Endothelial cell of umbilical vein (primary cell): ENCODE data around the gene C17orf100. TPM values are rescaled to one million over a fixed set of nuclear protein-coding genes. Genes with fewer than 3 reads are reported as not detected.

Experiments used
- BruUV-seq: library from RNA; stranded (reverse); fragments of 400-500 nt; replicated peaks from 2 replicates; lab custom pipeline; 2021; lab: Mats Ljungman, UMichigan
- CTCF ChIA-PET: fragments of 300-600, 350-600 bp; sonication (Branson Sonifier 250); formaldehyde crosslinking; loops from one replicate; lab custom pipeline; 2021; ENCODE audit warnings: antibody characterized with exemption, inconsistent platforms; lab: Charles Lee
- POLR2A ChIA-PET: fragments of 300-600, 350-600 bp; sonication (Branson Sonifier 250); formaldehyde crosslinking; loops from one replicate; lab custom pipeline; 2021; ENCODE audit warnings: antibody characterized with exemption, inconsistent platforms; lab: Charles Lee
- DNase-seq: peaks from one replicate; pipeline ENCODE4 v3.0.0-alpha.2; 2011; ENCODE audit warnings: low read depth, low spot score
- FAIRE-seq: peaks from 2 replicates; lab custom pipeline; 2011; peaks lifted over from hg19 to GRCh38; lab: Jason Lieb, UNC
- H2AFZ ChIP-seq: 2 replicates; pipeline ENCODE4 v1.6.0; 2012; ENCODE audit warnings: low read depth, low read length, control low read depth, inconsistent platforms
- H3K27ac ChIP-seq: 2 replicates; pipeline ENCODE4 v1.5.1; 2011; ENCODE audit warnings: low read depth, mild to moderate bottlenecking, control low read depth, low read length, moderate library complexity; ENCODE audit not compliant: insufficient read depth
- H3K27me3 ChIP-seq, 2 experiments: 2 replicates each; pipeline versions ENCODE4 v1.6.0 to v1.6.1; 2011; ENCODE audit warnings: low read length in 2 of 2, mixed read lengths in 1 of 2; ENCODE audit not compliant: control insufficient read depth in 2 of 2, insufficient read depth in 2 of 2
- H3K36me3 ChIP-seq, 2 experiments: 2 replicates in 1 of 2; 3 replicates in 1 of 2; pipeline ENCODE4 v1.5.1; 2011; ENCODE audit warnings: low read length in 2 of 2, mild to moderate bottlenecking in 1 of 2, moderate library complexity in 1 of 2; ENCODE audit not compliant: control insufficient read depth in 2 of 2, insufficient read depth in 2 of 2; ENCODE audit errors: extremely low read depth in 1 of 2
- H3K4me1 ChIP-seq: 3 replicates; pipeline ENCODE4 v1.5.1; 2011; ENCODE audit warnings: mild to moderate bottlenecking, low read length; ENCODE audit not compliant: control insufficient read depth, insufficient read depth; ENCODE audit errors: extremely low read depth
- H3K4me2 ChIP-seq: 2 replicates; pipeline ENCODE4 v1.6.1; 2011; ENCODE audit warnings: low read length, control low read depth, mixed read lengths; ENCODE audit not compliant: insufficient read depth
- H3K4me3 ChIP-seq, 3 experiments: fragments of 200-600 bp in 1 of 3; sonication (generic), shearing (Covaris generic) in 1 of 3; replicated peaks in 1 of 3; 2 replicates each; pipeline ENCODE4 v1.5.1; 2011 to 2016; ENCODE audit warnings: control low read depth in 3 of 3, low read length in 3 of 3, mild to moderate bottlenecking in 2 of 3, inconsistent platforms in 1 of 3, low read depth in 1 of 3, moderate library complexity in 1 of 3; ENCODE audit not compliant: insufficient read depth in 1 of 3
- H3K79me2 ChIP-seq: 2 replicates; pipeline ENCODE4 v1.6.0; 2012; ENCODE audit warnings: low read length, inconsistent platforms; ENCODE audit not compliant: control insufficient read depth, insufficient read depth
- H3K9ac ChIP-seq: replicated peaks from 2 replicates; pipeline ENCODE3; 2011; ENCODE audit warnings: low read length, control low read depth; ENCODE audit not compliant: insufficient read depth; ENCODE audit errors: extremely low read depth
- H3K9me1 ChIP-seq: replicated peaks from 3 replicates; pipeline ENCODE4 v1.6.0; 2011; ENCODE audit warnings: mild to moderate bottlenecking, low read length; ENCODE audit not compliant: control insufficient read depth, insufficient read depth; ENCODE audit errors: extremely low read depth
- H3K9me3 ChIP-seq: replicated peaks from 2 replicates; pipeline ENCODE4 v1.5.1; 2012; ENCODE audit warnings: low read length, inconsistent platforms; ENCODE audit not compliant: control insufficient read depth, insufficient read depth
- H4K20me1 ChIP-seq: replicated peaks from 2 replicates; pipeline ENCODE3; 2011; ENCODE audit warnings: mild to moderate bottlenecking, low read length; ENCODE audit not compliant: control insufficient read depth, insufficient read depth; ENCODE audit errors: extremely low read depth
- EZH2 ChIP-seq: IDR thresholded peaks from 2 replicates; pipeline ENCODE4 v1.6.1; 2012; ENCODE audit warnings: borderline replicate concordance, low read depth, mild to moderate bottlenecking, moderate library complexity, low read length, inconsistent platforms; ENCODE audit not compliant: severe bottlenecking
- FOS ChIP-seq: IDR thresholded peaks from 2 replicates; pipeline ENCODE4 v1.6.1; 2011; ENCODE audit warnings: mild to moderate bottlenecking, low read length, moderate library complexity, borderline replicate concordance; ENCODE audit not compliant: insufficient read depth
- GATA2 ChIP-seq: IDR thresholded peaks from 2 replicates; pipeline ENCODE4 v1.7.0; 2011; ENCODE audit warnings: low read depth, mild to moderate bottlenecking, moderate library complexity, mixed read lengths, low read length; ENCODE audit not compliant: insufficient read length, insufficient read depth
- JUN ChIP-seq: IDR thresholded peaks from 2 replicates; pipeline ENCODE4 v1.6.1; 2011; ENCODE audit warnings: borderline replicate concordance, low read depth; ENCODE audit not compliant: insufficient read length, insufficient read depth
- MYC ChIP-seq: IDR thresholded peaks from one replicate; pipeline ENCODE4 v1.6.1; 2011; ENCODE audit warnings: mild to moderate bottlenecking, low read depth, low read length
- POLR2A ChIP-seq: IDR thresholded peaks from 2 replicates; pipeline ENCODE4 v1.6.1; 2012; ENCODE audit warnings: low read depth, mild to moderate bottlenecking, control low read depth, low read length
- POLR2AphosphoS5 ChIP-seq: IDR thresholded peaks from 2 replicates; pipeline ENCODE4 v1.6.1; 2012; ENCODE audit warnings: low read depth, mild to moderate bottlenecking, control low read depth, low read length, moderate library complexity; ENCODE audit not compliant: insufficient read depth
- dilution Hi-C: fragments of 300-500 bp; cut with MboI; formaldehyde crosslinking; loops from one replicate; pipeline ENCODE4 v1.15.0; 2019; ENCODE audit warnings: low sequenced_read_pairs; ENCODE audit not compliant: extremely low pct_ligation_motif_present
- intact Hi-C: fragments of 100-400 bp; cut with micrococcal nuclease; formaldehyde crosslinking; loops from one replicate; pipeline ENCODE4 v1.10.0; 2022
- polyA plus RNA-seq, 4 experiments: library from polyadenylated mRNA; depleted of rRNA in 3 of 4; stranded (reverse) in 3 of 4; unstranded in 1 of 4; fragments of >200 nt; gene quantifications; 2 replicates each; pipeline versions ENCODE4 v1.2.1 to v1.2.3, GENCODE V29; 2011 to 2012; ENCODE audit warnings: missing spikeins in 1 of 4
- total RNA-seq: library from RNA; stranded (reverse); gene quantifications from 2 replicates; pipeline ENCODE4 v1.2.3, GENCODE V29; 2021
- TF ChIP-seq, protein P1 (sequence below), 2 donors: IDR thresholded peaks; 1 replicate in 1 of 2; 2 replicates in 1 of 2; pipeline ENCODE4 v1.5.1; 2011; ENCODE audit warnings: low read length in 2 of 2, mild to moderate bottlenecking in 2 of 2, moderate library complexity in 2 of 2, control low read depth in 1 of 2, inconsistent platforms in 1 of 2, low read depth in 1 of 2; ENCODE audit not compliant: insufficient read depth in 1 of 2; ENCODE audit errors: extremely low read depth in 1 of 2
- TF ChIP-seq, protein P2 (sequence below): IDR thresholded peaks from 2 replicates; pipeline ENCODE4 v1.6.1; 2011; ENCODE audit not compliant: insufficient read depth, insufficient read length

Gene C17orf100
- total and polyA plus RNA-seq, 2 donors (not counting 3 experiments of a cell fraction or from before 2014, with no cell fraction given), result 0.99 to 1.4 TPM

DNA sequence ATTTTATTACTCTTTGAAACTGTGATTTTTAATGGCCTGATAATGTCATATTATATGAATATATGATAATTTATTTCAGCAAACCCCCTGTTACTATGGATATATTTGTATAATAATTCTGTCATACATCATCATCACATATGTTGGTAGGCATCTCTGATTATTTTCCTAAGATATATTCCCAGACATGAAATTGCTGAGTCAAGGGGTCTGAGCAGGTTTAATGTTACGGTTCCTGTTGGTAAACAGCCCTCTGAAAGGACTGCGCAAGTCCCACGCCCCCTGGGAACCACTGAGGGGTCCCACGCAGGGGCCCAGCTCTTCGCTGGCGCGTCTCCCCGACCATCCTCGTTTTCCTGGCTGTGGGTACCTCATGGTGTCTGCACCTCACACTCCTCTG is 37.4 kb downstream of the C17orf100 start:
- H3K4me3 ChIP-seq, result no peak overlapping the region
- ChIA-PET POLR2A (no interaction called here), CTCF (interaction anchor here (1.0 to 1.3 kb wide), 2 partner anchors 11 to 315 kb away, joined by 3 read pairs; no protein-coding TSS in a partner anchor)
- TF ChIP-seq MYC, result no peak
- no peak for TF ChIP-seq POLR2A
- no peak for TF ChIP-seq FOS
- TF ChIP-seq, protein P1, sequence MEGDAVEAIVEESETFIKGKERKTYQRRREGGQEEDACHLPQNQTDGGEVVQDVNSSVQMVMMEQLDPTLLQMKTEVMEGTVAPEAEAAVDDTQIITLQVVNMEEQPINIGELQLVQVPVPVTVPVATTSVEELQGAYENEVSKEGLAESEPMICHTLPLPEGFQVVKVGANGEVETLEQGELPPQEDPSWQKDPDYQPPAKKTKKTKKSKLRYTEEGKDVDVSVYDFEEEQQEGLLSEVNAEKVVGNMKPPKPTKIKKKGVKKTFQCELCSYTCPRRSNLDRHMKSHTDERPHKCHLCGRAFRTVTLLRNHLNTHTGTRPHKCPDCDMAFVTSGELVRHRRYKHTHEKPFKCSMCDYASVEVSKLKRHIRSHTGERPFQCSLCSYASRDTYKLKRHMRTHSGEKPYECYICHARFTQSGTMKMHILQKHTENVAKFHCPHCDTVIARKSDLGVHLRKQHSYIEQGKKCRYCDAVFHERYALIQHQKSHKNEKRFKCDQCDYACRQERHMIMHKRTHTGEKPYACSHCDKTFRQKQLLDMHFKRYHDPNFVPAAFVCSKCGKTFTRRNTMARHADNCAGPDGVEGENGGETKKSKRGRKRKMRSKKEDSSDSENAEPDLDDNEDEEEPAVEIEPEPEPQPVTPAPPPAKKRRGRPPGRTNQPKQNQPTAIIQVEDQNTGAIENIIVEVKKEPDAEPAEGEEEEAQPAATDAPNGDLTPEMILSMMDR (IDR thresholded peaks at IDR 0.05; ENCODE audit: extremely low read depth in 1 of 2, insufficient read depth in 1 of 2, low read depth in 1 of 2, low read length in 2 of 2), result no peak
- no peak for TF ChIP-seq POLR2AphosphoS5
- TF ChIP-seq EZH2, result no peak
- TF ChIP-seq JUN, result no peak
- TF ChIP-seq, protein P2, sequence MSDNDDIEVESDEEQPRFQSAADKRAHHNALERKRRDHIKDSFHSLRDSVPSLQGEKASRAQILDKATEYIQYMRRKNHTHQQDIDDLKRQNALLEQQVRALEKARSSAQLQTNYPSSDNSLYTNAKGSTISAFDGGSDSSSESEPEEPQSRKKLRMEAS, result no peak
- no peak for TF ChIP-seq GATA2
- no peaks in the 10 kb centered on the region for H4K20me1 ChIP-seq
- H3K9me3 ChIP-seq, result no peaks in the 10 kb centered on the region
- no peaks in the 10 kb centered on the region for H3K36me3 ChIP-seq
- H3K27me3 ChIP-seq, result peaks cover 0 to 7% of the 10 kb centered on the region in 2 experiments
- no peak overlapping the region for H3K9ac ChIP-seq
- no TSS peak for BruUV-seq
- H3K79me2 ChIP-seq, result no peaks in the 10 kb centered on the region
- dilution Hi-C loops (no loop called here), intact Hi-C loops (no loop called here)
- H3K4me2 ChIP-seq, result no peak overlapping the region
- FAIRE-seq, result no peak
- no peaks in the 10 kb centered on the region for H3K4me1 ChIP-seq
- no peaks in the 10 kb centered on the region for H3K9me1 ChIP-seq
- no peak overlapping the region for H2AFZ ChIP-seq
- H3K27ac ChIP-seq, result no peak overlapping the region
- no peak for DNase-seq
